ENCODE data around the gene NRF1. TPM values are rescaled to one million over a fixed set of nuclear protein-coding genes. Genes with fewer than 3 reads are reported as not detected.
A peak's percentile ranks its signal among the peaks of the same experiment; 100 is the strongest.

The NRF1 gene
- total RNA-seq, 4 donors from 2014 or later: 16.9 to 37.1 (median 27.0) TPM

DNA sequence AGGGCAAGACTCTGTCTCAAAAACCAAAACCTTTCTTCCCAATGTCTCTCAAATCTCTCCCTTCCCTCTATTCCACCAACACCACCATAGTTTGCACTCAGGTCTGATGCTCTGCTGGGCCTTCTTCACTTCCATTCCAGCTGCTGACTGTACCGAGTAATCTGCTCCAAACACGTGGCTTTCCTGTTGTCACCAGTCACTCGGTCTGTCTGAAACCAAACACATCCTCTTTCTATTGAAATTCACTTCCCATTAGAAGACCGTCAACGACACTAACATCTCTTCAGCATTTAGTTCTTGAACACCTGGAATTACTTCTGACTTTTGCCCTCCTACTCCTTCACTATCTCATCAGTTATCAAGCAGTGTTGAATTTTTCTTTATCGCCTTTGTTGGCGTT, 4.7 kb upstream of the NRF1 start:
- no peak overlapping the region for H3K27ac ChIP-seq
- peaks cover 10 to 11% of the 10 kb centered on the region in 2 donors for H3K4me1 ChIP-seq
- no peak for TF ChIP-seq POLR2A (IDR thresholded peaks at IDR 0.05)
- TF ChIP-seq, protein P1, sequence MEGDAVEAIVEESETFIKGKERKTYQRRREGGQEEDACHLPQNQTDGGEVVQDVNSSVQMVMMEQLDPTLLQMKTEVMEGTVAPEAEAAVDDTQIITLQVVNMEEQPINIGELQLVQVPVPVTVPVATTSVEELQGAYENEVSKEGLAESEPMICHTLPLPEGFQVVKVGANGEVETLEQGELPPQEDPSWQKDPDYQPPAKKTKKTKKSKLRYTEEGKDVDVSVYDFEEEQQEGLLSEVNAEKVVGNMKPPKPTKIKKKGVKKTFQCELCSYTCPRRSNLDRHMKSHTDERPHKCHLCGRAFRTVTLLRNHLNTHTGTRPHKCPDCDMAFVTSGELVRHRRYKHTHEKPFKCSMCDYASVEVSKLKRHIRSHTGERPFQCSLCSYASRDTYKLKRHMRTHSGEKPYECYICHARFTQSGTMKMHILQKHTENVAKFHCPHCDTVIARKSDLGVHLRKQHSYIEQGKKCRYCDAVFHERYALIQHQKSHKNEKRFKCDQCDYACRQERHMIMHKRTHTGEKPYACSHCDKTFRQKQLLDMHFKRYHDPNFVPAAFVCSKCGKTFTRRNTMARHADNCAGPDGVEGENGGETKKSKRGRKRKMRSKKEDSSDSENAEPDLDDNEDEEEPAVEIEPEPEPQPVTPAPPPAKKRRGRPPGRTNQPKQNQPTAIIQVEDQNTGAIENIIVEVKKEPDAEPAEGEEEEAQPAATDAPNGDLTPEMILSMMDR (IDR thresholded peaks at IDR 0.05): no peak
- no peak for DNase-seq
- intact Hi-C loops (cut with DNase I): no loop called here
- 80 to 81% methylated on average over 7 of the region's 7 CpGs for WGBS, 2 donors
- no peak overlapping the region for H3K4me3 ChIP-seq (replicated peaks in 1 of 3)
- no peaks in the 10 kb centered on the region for H3K9me3 ChIP-seq
- H3K27me3 ChIP-seq: no peaks in the 10 kb centered on the region
- no peaks in the 10 kb centered on the region for H3K36me3 ChIP-seq

DNA sequence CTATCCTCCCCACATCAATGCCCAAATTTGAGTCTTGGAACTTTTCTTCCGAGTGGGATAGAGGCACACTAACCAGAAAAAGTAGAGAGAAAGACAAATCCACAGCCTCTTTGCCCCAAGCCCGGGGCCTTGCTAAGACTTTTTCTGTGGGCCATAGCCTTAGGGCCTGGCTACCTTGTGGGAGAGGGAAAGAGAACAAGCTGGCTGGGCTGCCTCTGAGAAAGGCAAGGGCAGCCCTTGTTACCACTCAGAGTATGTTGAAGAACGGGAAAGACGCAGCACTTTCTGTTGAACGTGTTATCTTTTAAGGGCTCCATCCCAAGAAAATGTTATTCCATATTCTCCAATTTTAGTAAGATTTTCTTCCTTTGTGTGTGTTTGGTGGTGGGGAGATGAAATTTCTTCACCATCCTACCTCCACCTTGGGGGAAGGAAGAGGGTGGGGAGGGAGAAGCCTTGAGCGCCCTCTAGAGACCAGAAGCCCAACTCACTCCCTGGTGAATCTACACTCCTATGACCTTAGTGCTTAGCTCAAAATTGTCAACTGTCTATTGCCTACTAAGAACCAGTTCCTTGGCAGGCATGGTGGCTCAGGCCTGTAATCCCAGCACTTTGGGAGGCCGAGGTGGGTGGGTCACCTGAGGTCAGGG, 3.9 kb upstream of the NRF1 start:
- DNase-seq: no peak
- Histone ChIP-seq H3K27me3 (no peaks in the 10 kb centered on the region), H3K4me1 (peaks cover 10 to 11% of the 10 kb centered on the region in 2 donors), H3K36me3 (no peaks in the 10 kb centered on the region), H3K9me3 (no peaks in the 10 kb centered on the region), H3K4me3 (replicated peaks in 1 of 3) (no peak overlapping the region), H3K27ac (no peak overlapping the region)
- TF ChIP-seq, protein P1 (IDR thresholded peaks at IDR 0.05): peak in 1 of 6 experiments; percentile 36
- TF ChIP-seq POLR2A (IDR thresholded peaks at IDR 0.05): no peak
- intact Hi-C loops (cut with DNase I): no loop called here
- 76% methylated on average over 7 of the region's 7 CpGs for WGBS, 2 donors

- no peak overlapping the region for H3K27ac ChIP-seq
- no peak for TF ChIP-seq POLR2A (IDR thresholded peaks at IDR 0.05)
- TF ChIP-seq, protein P1 (IDR thresholded peaks at IDR 0.05): no peak
- DNase-seq: no peak
- H3K4me3 ChIP-seq (replicated peaks in 1 of 3): no peak overlapping the region
- 90 to 93% methylated on average over 2 of the region's 2 CpGs for WGBS, 2 donors
- H3K4me1 ChIP-seq: peaks cover 14 to 19% of the 10 kb centered on the region in 2 donors
- H3K9me3 ChIP-seq: no peaks in the 10 kb centered on the region
- intact Hi-C loops (cut with DNase I): no loop called here
- no peaks in the 10 kb centered on the region for H3K36me3 ChIP-seq
- H3K27me3 ChIP-seq: no peaks in the 10 kb centered on the region
These were observed 1.9 kb upstream of the NRF1 start for GRCh38 chr7:129609666-129610065.

DNA sequence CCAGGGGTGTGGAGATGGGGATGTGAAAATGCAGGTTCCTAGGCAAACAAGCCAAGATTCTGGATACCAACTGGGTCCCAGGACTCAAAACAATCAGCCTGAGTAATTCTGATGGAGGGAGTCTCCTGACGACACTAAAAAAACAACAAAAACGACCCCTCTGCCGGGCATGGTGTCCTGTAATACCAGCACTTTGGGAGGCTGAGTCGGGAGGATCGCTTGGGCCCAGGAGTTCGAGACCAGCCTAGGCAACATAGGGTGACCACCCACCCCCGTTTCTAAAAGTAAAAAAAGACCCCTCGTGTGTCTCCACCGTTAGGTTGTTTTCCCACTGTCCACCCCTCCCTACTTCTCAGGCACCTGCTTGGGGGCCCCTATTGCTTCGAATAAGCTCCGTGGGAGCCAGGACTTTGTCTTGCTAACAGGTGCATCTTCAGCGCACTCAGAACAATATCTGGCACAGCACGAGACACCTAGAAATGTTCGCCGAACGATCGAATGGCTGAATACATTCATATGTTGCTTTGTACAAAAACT, 743 bp upstream of the NRF1 start:
- no peak for DNase-seq
- intact Hi-C loops (cut with DNase I): no loop called here

More for the DNA sequence above, 743 bp upstream of the NRF1 start:
- Histone ChIP-seq H3K36me3 (no peaks in the 10 kb centered on the region), H3K27me3 (no peaks in the 10 kb centered on the region), H3K4me3 (replicated peaks in 1 of 3) (peak overlapping the region; percentile 55 to 87 (median 72)), H3K27ac (peak overlapping the region; percentile 87 to 96 (median 94)), H3K9me3 (no peaks in the 10 kb centered on the region), H3K4me1 (peaks cover 21 to 28% of the 10 kb centered on the region in 2 donors)
- TF ChIP-seq POLR2A (IDR thresholded peaks at IDR 0.05): no peak
- TF ChIP-seq, protein P1 (IDR thresholded peaks at IDR 0.05): no peak
- 7 to 13% methylated on average over 17 of the region's 17 CpGs for WGBS, 2 donors

All from thyroid gland (tissue), 4 donors.